Body of pancreas (tissue), 4 donors: Measurements from ENCODE around the gene PPT2. TPM values are rescaled to one million over a fixed set of nuclear protein-coding genes. Genes with fewer than 3 reads are reported as not detected.

ENCODE experiments used
- ATAC-seq: fragments of 150-250 bp; one replicate; pipeline ENCODE4 v1.9.1; 2016
- DNase-seq, 4 donors: peaks; one replicate each; pipeline ENCODE4 v3.0.0-alpha.2; 2019
- H3K27ac ChIP-seq, 4 donors: fragments of 200-600 bp; sonication (generic); 1 replicate in 3 of 4; 2 replicates in 1 of 4; pipeline versions ENCODE4 v1.5.1 to v1.6.1; 2016 to 2019; ENCODE audit warnings: mild to moderate bottlenecking in 1 of 4, mixed read lengths in 1 of 4, moderate library complexity in 1 of 4
- H3K27me3 ChIP-seq, 2 donors: fragments of 200-600 bp; sonication (generic); one replicate each; pipeline ENCODE4 v1.6.0; 2016; ENCODE audit warnings: mild to moderate bottlenecking in 1 of 2
- H3K36me3 ChIP-seq, 2 donors: fragments of 200-600 bp; sonication (generic); replicated peaks in 1 of 2; 2 replicates each; pipeline ENCODE4 v1.5.1; 2016; ENCODE audit warnings: low read depth in 2 of 2; ENCODE audit not compliant: insufficient read depth in 1 of 2
- H3K4me1 ChIP-seq: fragments of 200-600 bp; sonication (generic); one replicate; pipeline ENCODE4 v1.6.0; 2016
- H3K4me3 ChIP-seq, 2 donors: fragments of 200-600 bp; sonication (generic); 1 replicate in 1 of 2; 2 replicates in 1 of 2; pipeline ENCODE4 v1.5.1; 2016 to 2019
- H3K9me3 ChIP-seq, 3 donors: fragments of 200-600 bp; sonication (generic); 1 replicate in 2 of 3; 2 replicates in 1 of 3; pipeline ENCODE4 v1.5.1; 2016
- CTCF ChIP-seq, 7 experiments: fragments of 450-650 bp in 4 of 7; fragments of 200-600 bp in 3 of 7; sonication (generic) in 3 of 7; IDR thresholded peaks; one replicate each; pipeline ENCODE4 v1.5.1; 2016 to 2019; ENCODE audit warnings: antibody characterized with exemption in 7 of 7
- POLR2A ChIP-seq, 3 donors: fragments of 450-650 bp; IDR thresholded peaks; one replicate each; pipeline ENCODE4 v1.6.1; 2016; ENCODE audit warnings: antibody characterized with exemption in 3 of 3, mild to moderate bottlenecking in 2 of 3
- WGBS, 2 donors: methylation state at CpG; one replicate each; pipeline ENCODE4 v1.1.5; 2017; 5-methylcytosine and 5-hydroxymethylcytosine counted together
- intact Hi-C: fragments of 100-400 bp; cut with DNase I; formaldehyde crosslinking; loops from one replicate; pipeline ENCODE4 v1.15.1; 2023
- total RNA-seq, 2 donors: library from RNA; depleted of rRNA; stranded (reverse); fragments of >200 nt; gene quantifications; one replicate each; pipeline ENCODE4 v1.1.0, GENCODE V29; 2016

The PPT2 gene
- total RNA-seq, 2 donors from 2014 or later = 3.6 to 9.9 TPM

DNA sequence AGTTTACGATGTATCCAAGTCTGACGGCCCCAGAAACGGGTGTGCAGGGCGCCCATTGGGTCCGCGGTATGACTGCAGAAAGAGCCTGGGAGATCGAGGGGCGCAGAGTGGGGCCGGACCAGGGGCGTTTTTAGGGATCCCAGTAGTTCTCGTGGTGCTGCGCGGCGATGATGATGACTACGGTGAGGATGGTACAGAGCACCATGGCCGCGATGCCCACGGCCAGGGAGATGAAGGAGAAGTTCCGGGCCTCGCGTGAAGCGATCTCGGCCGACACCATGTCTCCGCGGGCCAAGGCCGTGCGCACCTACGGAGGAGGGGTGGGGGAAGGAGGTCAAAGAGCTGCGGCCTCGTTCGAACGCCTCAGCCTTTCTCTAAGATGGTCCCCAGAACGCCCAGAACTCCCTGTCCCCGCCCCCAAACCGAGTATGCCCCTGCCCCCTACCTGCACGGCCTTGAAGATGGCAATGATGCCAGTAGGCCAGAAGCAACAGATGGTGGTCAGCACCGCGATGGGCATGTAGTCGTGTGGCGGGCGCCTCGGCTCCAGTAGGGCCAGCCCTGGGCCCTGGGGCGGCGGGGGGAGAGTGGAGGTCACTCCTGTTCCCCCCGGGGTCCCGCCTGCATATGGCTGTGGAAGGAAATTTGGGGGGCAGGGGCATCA lies 4.7 kb upstream of the PPT2 start:
- 25 to 35% methylated on average over 11 to 46 of the region's 47 CpGs for WGBS, 2 donors
- intact Hi-C loops = no loop called here
- Histone ChIP-seq H3K27ac (no peak overlapping the region), H3K27me3 (peaks cover 0 to 8% of the 10 kb centered on the region in 2 donors), H3K36me3 (no peaks in the 10 kb centered on the region), H3K9me3 (no peaks in the 10 kb centered on the region), H3K4me1 (peaks cover 23% of the 10 kb centered on the region), H3K4me3 (no peak overlapping the region)
- DNase-seq = no peak
- TF ChIP-seq POLR2A (IDR thresholded peaks at IDR 0.05) (no peak), CTCF (IDR thresholded peaks at IDR 0.05) (peak in 1 of 7 experiments; percentile 1)
- ATAC-seq = no peak

DNA sequence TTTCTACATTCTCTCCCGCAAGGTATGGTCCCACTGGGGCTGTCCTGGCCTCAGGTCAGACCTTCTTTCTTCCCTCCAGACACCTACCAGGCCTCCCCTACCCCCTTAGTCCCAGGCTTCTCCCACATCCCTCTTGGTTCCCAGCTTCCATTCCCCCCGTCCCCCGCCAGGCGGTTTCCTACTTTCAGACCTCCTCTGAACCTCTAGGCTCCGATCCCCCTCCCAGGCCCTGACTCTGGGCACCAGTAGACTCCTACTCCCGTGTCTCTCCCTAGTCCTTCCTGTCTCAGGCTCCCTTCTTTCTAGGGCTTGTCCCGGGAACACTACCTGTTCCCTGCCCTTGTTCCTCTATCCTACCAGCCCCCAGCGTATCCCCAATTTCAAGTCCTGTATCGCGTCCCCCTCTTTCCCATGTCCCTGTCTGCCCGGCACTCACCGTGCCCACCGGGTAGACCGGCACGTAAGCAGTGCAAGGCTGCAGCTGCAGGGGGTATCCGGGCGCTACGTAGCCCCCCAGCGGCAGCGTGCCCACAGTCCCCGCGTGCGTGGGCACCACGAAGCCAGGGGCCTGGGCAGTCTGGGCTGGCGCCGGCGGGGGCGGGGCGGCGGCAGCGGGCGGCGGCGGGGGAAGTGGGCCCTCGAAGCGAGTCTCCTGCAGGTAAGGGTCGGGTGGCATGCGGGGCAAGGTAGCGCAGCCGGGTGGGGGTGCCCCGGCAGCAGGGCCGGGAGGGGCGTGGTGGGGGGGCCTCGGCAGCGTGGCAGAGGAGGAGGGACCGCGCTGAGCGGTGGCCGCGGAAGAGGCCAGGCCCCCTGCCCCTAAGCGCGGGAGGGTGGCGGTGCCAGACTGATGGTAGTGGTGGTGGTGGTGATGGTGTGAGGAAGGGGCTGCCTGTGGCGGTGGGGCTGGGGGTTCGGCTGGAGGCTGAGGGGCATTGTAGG lies 3.7 kb upstream of the PPT2 start:
- Histone ChIP-seq H3K27me3 (peaks cover 0 to 8% of the 10 kb centered on the region in 2 donors), H3K4me1 (peaks cover 31% of the 10 kb centered on the region), H3K4me3 (no peak overlapping the region), H3K27ac (no peak overlapping the region), H3K9me3 (no peaks in the 10 kb centered on the region), H3K36me3 (no peaks in the 10 kb centered on the region)
- TF ChIP-seq POLR2A (IDR thresholded peaks at IDR 0.05) (no peak), CTCF (IDR thresholded peaks at IDR 0.05) (no peak)
- ATAC-seq = no peak
- intact Hi-C loops = no loop called here
- DNase-seq = no peak
- 40 to 57% methylated on average over 30 to 54 of the region's 55 CpGs for WGBS, 2 donors

- H3K36me3 ChIP-seq = no peaks in the 10 kb centered on the region
- WGBS, 2 donors = 44 to 62% methylated on average over 8 of the region's 8 CpGs
- H3K27ac ChIP-seq = no peak overlapping the region
- ATAC-seq = no peak
- H3K27me3 ChIP-seq = peaks cover 0 to 8% of the 10 kb centered on the region in 2 donors
- H3K4me3 ChIP-seq = no peak overlapping the region
- no peak for DNase-seq
- intact Hi-C loops = no loop called here
- TF ChIP-seq CTCF (IDR thresholded peaks at IDR 0.05) (no peak), POLR2A (IDR thresholded peaks at IDR 0.05) (no peak)
- H3K9me3 ChIP-seq = no peaks in the 10 kb centered on the region
- peaks cover 39% of the 10 kb centered on the region for H3K4me1 ChIP-seq
Measured at GRCh38 chr6:32151181-32151862, 2.6 kb upstream of the PPT2 start.

DNA sequence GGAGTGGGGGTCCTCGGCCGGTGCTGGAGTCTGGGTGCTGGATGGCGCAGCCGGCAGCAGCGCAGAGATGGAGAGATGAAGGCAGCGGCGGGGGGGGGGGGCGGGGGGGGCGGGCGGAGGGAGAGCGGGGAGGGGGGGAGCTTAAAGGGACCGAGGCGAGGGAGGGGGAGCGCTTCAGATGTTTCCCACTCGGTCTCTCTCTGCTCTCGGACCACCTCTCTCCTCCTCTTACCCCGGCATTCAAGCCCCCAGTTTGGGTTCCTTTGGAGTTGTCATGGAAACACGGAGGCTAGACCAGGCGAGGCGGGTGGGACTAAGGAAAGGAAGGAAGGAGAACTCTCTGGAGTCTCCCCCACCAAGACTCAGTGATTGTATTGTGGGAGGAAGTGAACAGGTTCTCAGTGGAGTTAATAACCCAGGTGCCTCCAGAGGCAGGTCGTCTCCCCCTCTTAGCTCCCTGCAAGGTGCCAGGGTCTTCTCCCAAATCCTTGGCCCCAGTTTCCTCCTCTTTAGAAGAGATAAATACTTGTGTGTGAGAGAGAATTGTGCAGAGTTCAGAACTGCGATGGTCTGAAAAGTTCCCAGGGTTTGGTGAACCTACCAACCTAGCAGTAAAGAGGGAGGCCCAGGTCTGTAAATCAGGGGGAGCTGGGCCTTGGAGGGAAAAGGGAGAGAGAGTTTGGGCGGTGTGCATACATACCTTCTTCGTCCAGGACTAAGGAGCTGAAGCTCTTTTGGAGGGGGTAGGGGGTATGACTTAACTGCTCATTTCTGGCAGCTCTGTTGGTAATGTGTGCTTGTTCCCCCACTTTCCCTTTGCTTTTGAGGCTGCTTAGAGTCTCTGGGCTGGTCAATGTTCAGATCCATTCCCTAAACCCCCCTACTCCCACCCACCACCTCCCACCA lies 1.8 kb upstream of the PPT2 start, which contains the start of gene PRRT1:
TSS of gene PRRT1 (minus strand) at position 77 of the 906 bp plus-strand sequence. CDS start 112 bp downstream, outside the sequence.
- DNase-seq (no peak), ATAC-seq (no peak)
- Histone ChIP-seq H3K4me1 (peaks cover 39% of the 10 kb centered on the region), H3K27ac (peak within 1 kb of the TSS in 2 of 4 donors; percentile 1 to 90), H3K4me3 (no peak within 1 kb of the TSS), H3K9me3 (no peaks in the 10 kb centered on the region), H3K36me3 (no peaks in the 10 kb centered on the region), H3K27me3 (peaks cover 0 to 8% of the 10 kb centered on the region in 2 donors)
- WGBS, 2 donors = 42 to 44% methylated on average over 13 to 19 of the region's 24 CpGs
- intact Hi-C loops = no loop called here
- no peak for TF ChIP-seq POLR2A (IDR thresholded peaks at IDR 0.05)
- no peak for TF ChIP-seq CTCF (IDR thresholded peaks at IDR 0.05)
